GM18508 (cell line): ENCODE measurements around the gene MOGAT3.

ENCODE experiments used
- ATAC-seq: cut with Tn5 transposase; IDR thresholded peaks from one replicate; pipeline ENCODE4 v1.9.1; 2021; ENCODE audit warnings: moderate number of reproducible peaks; ENCODE audit not compliant: insufficient read depth, unreplicated experiment

Gene MOGAT3, protein sequence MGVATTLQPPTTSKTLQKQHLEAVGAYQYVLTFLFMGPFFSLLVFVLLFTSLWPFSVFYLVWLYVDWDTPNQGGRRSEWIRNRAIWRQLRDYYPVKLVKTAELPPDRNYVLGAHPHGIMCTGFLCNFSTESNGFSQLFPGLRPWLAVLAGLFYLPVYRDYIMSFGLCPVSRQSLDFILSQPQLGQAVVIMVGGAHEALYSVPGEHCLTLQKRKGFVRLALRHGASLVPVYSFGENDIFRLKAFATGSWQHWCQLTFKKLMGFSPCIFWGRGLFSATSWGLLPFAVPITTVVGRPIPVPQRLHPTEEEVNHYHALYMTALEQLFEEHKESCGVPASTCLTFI

DNA sequence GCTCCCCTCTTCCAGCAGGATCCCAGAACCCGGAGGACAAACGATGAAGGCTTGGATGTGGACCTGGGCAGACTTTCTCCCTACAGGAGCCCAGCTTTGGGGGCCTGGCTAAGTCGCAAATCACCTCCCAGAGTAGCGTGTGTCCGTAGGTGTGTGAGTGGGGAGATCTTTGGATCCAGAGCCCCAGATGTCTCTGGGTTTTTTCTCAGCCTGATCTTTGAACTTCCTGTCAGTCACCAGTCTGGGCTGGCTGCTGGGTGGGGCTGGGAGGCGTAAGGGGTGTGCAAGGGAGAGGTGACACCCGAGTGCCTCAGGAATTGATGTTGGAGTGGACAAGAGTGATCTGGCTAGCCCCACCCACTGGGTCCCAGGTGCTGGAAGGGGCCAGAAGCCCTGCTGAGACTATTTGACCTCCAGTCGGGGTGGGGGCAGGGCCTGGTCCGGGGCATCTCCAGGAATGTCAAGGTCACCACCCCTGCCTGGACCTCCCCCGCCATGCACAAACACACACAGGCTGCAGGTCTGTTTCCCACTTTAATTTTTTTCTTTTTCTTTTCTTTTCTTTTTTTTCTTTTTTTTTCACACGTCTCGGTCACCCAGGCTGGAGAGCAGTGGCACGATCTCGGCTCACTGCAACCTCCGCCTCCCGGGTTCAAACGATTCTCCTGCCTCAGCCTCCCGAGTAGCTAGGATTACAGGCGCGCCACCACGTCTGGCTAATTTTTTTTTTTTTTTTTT lies at the start of gene MOGAT3:
Gene MOGAT3 (minus strand): TSS at position 175 of the 738 bp plus-strand sequence. CDS start 182 bp downstream, outside the sequence.
- ATAC-seq, result no peak

- no peak for ATAC-seq
These were observed 49.5 kb upstream of the MOGAT3 start for GRCh38 chr7:101250324-101250723.

DNA sequence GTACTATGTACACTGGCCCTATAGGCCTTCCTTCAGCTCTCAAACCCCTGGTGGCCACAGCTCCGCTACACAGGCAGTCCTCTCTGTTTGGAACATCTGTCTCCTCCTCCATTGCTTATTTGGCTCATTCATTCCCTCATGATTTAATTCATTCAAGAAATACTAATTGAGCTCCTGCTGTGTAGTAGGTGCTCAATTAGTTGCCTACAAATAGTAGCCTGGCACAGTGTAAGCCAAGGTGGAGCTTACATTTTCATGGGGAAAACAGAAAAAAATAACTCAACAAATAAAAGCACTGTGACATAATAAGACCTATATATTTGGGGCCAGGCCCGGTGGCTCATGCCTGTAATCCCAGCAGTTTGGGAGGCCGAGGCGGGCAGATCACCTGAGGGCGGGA lies 47.4 kb upstream of the MOGAT3 start:
- ATAC-seq, result no peak

GRCh38 chr7:101245147-101245668 lies 44.4 kb upstream of the MOGAT3 start:
- no peak for ATAC-seq

- peak; percentile 69 for ATAC-seq
These were observed 43.7 kb upstream of the MOGAT3 start, which contains the start of gene FIS1 for GRCh38 chr7:101244375-101245146. FIS1 (minus strand) TSS chr7:101245081; CDS start chr7:101245004, 77 bp downstream.

DNA sequence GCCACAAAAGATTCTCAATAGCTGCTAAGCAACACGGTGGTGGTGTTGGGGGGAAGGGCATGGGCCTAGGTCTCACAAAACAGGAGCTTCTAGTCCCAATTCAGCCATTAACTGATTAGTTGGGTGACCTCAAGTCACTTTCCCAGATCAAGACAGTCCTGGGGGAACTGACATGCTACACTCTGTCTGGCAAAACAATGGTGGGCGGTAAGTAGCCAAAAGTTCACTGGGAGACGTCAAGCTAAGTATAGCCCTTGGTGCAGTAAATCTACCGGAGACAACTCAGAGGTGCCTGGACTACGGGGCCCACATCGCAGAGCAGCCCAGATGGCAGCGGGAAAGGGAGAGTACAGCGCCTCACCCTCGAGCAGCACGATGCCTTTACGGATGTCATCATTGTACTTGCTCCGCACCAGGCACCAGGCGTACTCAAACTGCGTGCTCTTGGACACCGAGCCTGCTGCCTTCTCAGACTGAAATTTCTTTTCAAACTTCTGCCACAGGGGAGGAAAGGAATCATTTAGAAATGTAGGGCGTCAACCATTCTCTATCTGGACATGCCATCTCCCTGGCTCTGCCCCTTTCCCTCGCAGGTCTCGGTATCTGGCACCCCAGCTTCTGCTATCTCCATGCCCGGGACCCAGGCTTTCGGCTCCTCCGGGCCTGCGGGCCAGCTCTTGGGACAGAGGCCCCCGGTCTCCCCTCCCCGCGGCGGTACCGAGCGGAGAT lies 43.0 kb upstream of the MOGAT3 start:
- no peak for ATAC-seq

- no peak for ATAC-seq
These were observed 40.9 kb upstream of the MOGAT3 start for GRCh38 chr7:101241443-101242349.

DNA sequence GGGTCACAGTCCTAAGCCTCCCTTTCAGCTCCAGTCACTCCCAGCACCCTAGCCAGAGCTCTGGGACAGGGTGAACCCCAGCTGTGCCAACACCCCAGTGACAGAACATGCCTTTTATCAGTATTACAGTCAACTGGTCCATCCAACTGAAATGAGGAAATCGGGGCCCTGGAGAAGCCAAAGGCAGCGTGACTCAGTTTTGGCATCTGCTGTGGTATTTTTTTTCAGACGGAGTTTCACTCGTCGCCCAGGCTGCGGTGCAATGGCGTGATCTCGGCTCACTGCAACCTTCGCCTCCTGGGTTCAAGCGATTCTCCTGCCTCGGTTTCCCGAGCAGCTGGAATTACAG lies 40.2 kb upstream of the MOGAT3 start:
- no peak for ATAC-seq

GRCh38 chr7:101240226-101241014 lies 39.6 kb upstream of the MOGAT3 start:
- ATAC-seq, result no peak

DNA sequence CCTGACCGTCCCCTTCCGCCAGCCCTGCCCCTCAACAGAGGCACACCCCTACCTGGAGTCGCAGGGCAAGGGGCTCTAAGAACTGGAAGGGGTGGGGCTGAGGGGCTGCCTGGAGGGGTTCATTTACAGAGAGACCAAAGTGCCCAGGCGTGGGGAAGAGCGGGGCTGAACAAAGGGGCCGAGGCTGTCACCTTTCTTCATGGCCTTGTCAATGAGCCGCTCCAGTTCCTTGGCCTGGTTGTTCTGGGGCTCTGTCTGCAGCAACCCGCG lies 39.0 kb upstream of the MOGAT3 start:
- no peak for ATAC-seq

- ATAC-seq, result no peak
These were observed 38.5 kb upstream of the MOGAT3 start for GRCh38 chr7:101239191-101239950.

DNA sequence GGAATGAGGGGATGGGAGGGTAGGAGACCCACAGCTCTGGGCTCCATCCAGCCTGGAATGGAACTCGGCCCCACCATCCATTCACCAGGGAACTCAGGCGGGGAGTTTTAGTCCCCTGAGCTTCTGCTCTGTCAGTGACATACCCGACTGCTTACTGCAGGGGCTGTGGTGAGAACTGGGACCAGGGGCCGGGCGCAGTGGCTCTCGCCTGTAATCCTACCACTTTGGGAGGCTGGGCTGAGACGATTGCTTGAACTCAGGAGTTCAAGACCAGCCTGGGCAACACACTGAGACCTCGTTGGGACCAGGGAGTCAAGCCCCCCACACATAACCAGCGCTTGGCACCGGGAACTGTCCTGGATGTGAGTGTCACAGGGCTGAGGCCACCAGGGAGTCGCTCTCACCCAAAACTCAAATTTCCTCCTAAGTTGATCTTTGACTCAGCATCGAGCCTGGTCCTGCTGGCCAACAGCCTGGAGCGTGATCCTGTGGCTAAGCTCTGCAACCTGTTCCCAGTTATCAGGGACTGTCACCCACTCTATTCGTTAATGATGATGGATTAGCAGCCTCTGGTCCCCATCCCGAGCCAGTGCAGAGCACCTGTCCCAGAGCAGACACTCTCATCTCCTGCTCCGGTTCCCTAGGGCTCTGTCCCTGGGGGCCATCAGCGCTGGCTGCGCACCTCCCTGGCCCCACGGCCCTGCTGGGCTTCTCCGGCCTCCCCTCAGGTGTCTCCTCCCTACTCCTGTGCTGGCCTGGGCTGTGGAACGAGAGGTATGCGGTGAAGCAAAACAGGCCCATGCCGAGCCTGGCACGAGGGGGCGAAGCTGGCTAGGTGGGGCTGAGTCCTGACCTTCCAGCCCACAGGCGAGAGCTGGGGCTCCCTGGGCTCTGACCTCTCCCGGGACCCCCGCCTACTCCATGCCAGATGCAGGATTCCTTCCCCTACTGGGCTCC lies 37.7 kb upstream of the MOGAT3 start:
- ATAC-seq, result no peak

DNA sequence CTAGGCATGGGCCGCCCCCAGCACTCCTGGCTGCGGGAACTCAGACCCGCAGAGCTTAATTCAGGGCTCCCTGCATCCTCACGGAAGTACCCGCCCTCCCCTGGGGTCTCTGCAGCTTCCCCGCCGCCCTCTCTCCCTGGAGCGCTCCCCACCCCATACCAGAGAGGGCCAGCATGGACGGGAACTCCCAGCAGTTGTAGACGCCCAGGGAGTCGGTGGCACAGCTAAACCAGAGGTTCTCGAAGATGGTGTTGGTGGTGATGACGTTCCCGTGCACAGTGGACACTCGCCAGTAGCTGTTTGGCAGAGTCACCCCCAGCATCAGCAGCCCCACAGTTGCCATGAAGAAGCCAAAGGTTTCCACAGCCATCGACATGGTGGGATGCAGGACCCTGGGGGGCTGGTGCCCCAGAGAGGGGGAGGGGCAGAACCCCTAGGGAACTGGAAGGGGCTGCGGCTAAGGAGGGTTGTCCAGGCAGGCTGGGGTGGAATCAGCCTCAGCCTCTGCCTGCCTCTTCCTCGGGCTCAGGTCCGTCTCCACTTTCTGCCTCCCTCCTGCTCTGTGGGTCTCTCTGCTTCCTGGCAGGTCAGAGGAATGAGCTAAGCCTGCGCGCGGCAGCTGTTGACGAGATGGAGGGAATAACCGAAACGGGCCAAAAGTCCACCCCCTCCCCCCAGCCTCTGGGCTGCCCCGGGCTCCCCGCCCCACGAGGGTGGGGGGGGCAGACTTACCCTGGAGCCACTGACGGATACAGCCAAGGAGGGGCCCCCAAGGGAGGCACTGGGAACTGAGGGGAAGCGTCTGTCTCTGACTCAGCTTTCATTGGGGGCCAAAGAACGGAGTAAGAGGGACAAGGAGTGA lies 36.6 kb upstream of the MOGAT3 start, which contains the start of gene CLDN15:
Gene CLDN15 (minus strand): TSS at position 597 of the 862 bp plus-strand sequence. CDS start 221 bp downstream, at position 376.
- no peak for ATAC-seq

- ATAC-seq, result no peak
These were observed 35.5 kb upstream of the MOGAT3 start for GRCh38 chr7:101236292-101236835.

DNA sequence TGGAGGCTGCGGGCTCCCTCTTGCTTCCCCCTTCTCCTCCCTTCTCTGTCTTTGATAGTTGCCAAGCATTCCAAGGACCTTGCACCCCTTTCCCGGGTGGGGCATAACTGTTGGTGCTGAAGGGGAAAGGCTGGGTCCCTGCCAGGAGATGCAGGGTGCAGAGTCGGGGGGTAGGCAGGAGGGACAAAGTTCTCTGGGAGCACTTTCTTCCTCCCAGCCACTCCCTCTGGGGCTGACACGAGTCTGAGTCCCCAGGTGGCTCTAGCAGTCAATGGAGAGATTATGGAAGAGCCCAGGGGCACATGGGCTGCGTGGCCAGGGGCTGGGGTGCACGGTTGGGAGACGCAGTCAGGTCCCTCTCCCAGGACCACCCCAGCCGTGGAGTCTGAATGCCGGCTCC lies 34.7 kb upstream of the MOGAT3 start:
- no peak for ATAC-seq
